Measurements from ENCODE around the gene QPRT.
"Not testable (repeated sequence)": the region's sequence is repeated elsewhere in the genome, so short reads cannot be mapped to it uniquely, and the experiment has no call there.

Gene QPRT

GRCh38 chr16:29745121-29745852, 66.3 kb downstream of the QPRT start:
- DNase-seq (ENCODE audit: insufficient read length) (peak; percentile 67), FAIRE-seq (no peak)
- TF ChIP-seq POLR2A (IDR thresholded peaks at IDR 0.05; ENCODE audit: low read depth, low read length) (no peak), POLR2AphosphoS5 (IDR thresholded peaks at IDR 0.05; ENCODE audit: low read depth, low read length) (no peak), TAF1 (IDR thresholded peaks at IDR 0.05; ENCODE audit: borderline replicate concordance, low read depth, low read length) (no peak)

- peak; percentile 61 for DNase-seq (ENCODE audit: insufficient read length)
- FAIRE-seq: peak; percentile 92
- TF ChIP-seq POLR2AphosphoS5 (IDR thresholded peaks at IDR 0.05; ENCODE audit: low read depth, low read length) (0 out of 2 replicates have a peak, but pooled peaks have one; percentile 38), TAF1 (IDR thresholded peaks at IDR 0.05; ENCODE audit: borderline replicate concordance, low read depth, low read length) (no peak), POLR2A (IDR thresholded peaks at IDR 0.05; ENCODE audit: low read depth, low read length) (no peak)
Observed at GRCh38 chr16:29745853-29746345, 66.9 kb downstream of the QPRT start, which contains the start of gene C16orf54. TSS of gene C16orf54 (minus strand) at chr16:29745990. CDS start at chr16:29744951, 1,039 bp downstream.

- FAIRE-seq: not testable (repeated sequence)
Observed at GRCh38 chr16:29746518-29746917, 67.5 kb downstream of the QPRT start.

More at GRCh38 chr16:29746518-29746917, 67.5 kb downstream of the QPRT start:
- not testable (repeated sequence) for DNase-seq (ENCODE audit: insufficient read length)
